Caco-2 (cell line): ENCODE data around the gene ZBTB32. TPM values are rescaled to one million over a fixed set of nuclear protein-coding genes. Genes with fewer than 3 reads are reported as not detected.

Source experiments
- BruUV-seq: library from RNA; stranded (reverse); fragments of 400-500 nt; replicated peaks from 2 replicates; lab custom pipeline; 2021; lab: Mats Ljungman, UMichigan
- CTCF ChIA-PET: fragments of 300-600 bp; sonication (Branson Sonifier 250); formaldehyde crosslinking; loops from one replicate; lab custom pipeline; 2022; ENCODE audit warnings: antibody characterized with exemption; lab: Charles Lee
- POLR2A ChIA-PET: fragments of 300-600 bp; sonication (Branson Sonifier 250); formaldehyde crosslinking; loops from one replicate; lab custom pipeline; 2022; ENCODE audit warnings: antibody characterized with exemption; lab: Charles Lee
- DNase-seq, 2 experiments: peaks; one replicate each; pipeline versions ENCODE4 v3.0.0 to v3.0.0-alpha.2; 2020 to 2022
- H3K27me3 ChIP-seq: replicated peaks from 2 replicates; pipeline ENCODE4 v1.6.0; 2011; ENCODE audit warnings: low read length; ENCODE audit not compliant: control insufficient read depth, insufficient read depth
- H3K36me3 ChIP-seq: 2 replicates; pipeline ENCODE4 v1.5.1; 2011; ENCODE audit warnings: low read length; ENCODE audit not compliant: control insufficient read depth, insufficient read depth
- H3K4me1 ChIP-seq: fragments of 250-450 bp; sonication (Bioruptor Pico); 2 replicates; pipeline ENCODE4 v1.5.1; 2020; ENCODE audit warnings: mild to moderate bottlenecking
- H3K4me3 ChIP-seq: 2 replicates; pipeline ENCODE4 v1.5.1; 2011; ENCODE audit warnings: low read depth, mild to moderate bottlenecking, control low read depth, low read length
- H3K9me3 ChIP-seq: fragments of 250-450 bp; sonication (Bioruptor Pico); 2 replicates; pipeline ENCODE4 v1.5.1; 2020; ENCODE audit warnings: mild to moderate bottlenecking, moderate library complexity
- H3K27ac Mint-ChIP-seq: one replicate; pipeline ENCODE4 v1.8.0; 2022; ENCODE audit warnings: mixed read lengths; ENCODE audit not compliant: unreplicated experiment
- H3K27me3 Mint-ChIP-seq: one replicate; pipeline ENCODE4 v1.8.0; 2022; ENCODE audit warnings: mixed read lengths; ENCODE audit not compliant: insufficient read depth, unreplicated experiment
- H3K36me3 Mint-ChIP-seq: one replicate; pipeline ENCODE4 v1.8.0; 2022; ENCODE audit warnings: mild to moderate bottlenecking, mixed read lengths; ENCODE audit not compliant: insufficient read depth, unreplicated experiment
- H3K4me1 Mint-ChIP-seq: one replicate; pipeline ENCODE4 v1.8.0; 2022; ENCODE audit warnings: low read depth, mixed read lengths; ENCODE audit not compliant: unreplicated experiment
- H3K4me3 Mint-ChIP-seq: one replicate; pipeline ENCODE4 v1.8.0; 2022; ENCODE audit warnings: mild to moderate bottlenecking, moderate library complexity, mixed read lengths; ENCODE audit not compliant: unreplicated experiment
- H3K9me3 Mint-ChIP-seq: one replicate; pipeline ENCODE4 v1.8.0; 2022; ENCODE audit warnings: mixed read lengths; ENCODE audit not compliant: unreplicated experiment
- intact Hi-C: fragments of 100-400 bp; cut with micrococcal nuclease; formaldehyde crosslinking; loops from one replicate; pipeline ENCODE4 v1.10.0; 2022; ENCODE audit not compliant: unreplicated experiment
- total RNA-seq: library from RNA; stranded (reverse); gene quantifications from 2 replicates; pipeline ENCODE4 v1.2.3, GENCODE V29; 2022
- TF ChIP-seq, protein P1 (sequence below), 2 experiments: fragments of 200-600 bp in 1 of 2; IDR thresholded peaks; 1 replicate in 1 of 2; 2 replicates in 1 of 2; pipeline versions ENCODE4 v1.5.1 to v1.8.0; 2011 to 2022; ENCODE audit warnings: antibody characterized with exemption in 1 of 2, control low read depth in 1 of 2, inconsistent platforms in 1 of 2, low read depth in 1 of 2, low read length in 1 of 2, mild to moderate bottlenecking in 1 of 2, moderate library complexity in 1 of 2; ENCODE audit not compliant: insufficient read depth in 1 of 2, severe bottlenecking in 1 of 2, unreplicated experiment in 1 of 2

ZBTB32 gene
- total RNA-seq, 1 experiment from 2014 or later = not detected

DNA sequence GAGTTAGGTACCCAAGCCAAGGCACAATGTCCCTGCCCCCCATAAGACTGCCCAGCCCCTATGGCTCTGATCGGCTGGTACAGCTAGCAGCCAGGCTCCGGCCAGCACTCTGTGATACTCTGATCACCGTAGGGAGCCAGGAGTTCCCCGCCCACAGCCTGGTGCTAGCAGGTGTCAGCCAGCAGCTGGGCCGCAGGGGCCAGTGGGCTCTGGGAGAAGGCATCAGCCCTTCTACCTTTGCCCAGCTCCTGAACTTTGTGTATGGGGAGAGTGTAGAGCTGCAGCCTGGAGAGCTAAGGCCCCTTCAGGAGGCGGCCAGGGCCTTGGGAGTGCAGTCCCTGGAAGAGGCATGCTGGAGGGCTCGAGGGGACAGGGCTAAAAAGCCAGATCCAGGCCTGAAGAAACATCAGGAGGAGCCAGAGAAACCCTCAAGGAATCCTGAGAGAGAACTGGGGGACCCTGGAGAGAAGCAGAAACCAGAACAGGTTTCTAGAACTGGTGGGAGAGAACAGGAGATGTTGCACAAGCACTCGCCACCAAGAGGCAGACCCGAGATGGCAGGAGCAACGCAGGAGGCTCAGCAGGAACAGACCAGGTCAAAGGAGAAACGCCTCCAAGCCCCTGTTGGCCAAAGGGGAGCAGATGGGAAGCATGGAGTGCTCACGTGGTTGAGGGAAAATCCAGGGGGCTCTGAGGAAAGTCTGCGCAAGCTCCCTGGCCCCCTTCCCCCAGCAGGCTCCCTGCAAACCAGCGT is 10.4 kb downstream of the ZBTB32 start:
- H3K36me3 Mint-ChIP-seq = peaks cover 11% of the 10 kb centered on the region
- H3K4me3 ChIP-seq = peak overlapping the region; percentile 91; the same call in 1 of the 2 replicates

GRCh38 chr19:35715355-35715809 is 11.0 kb downstream of the ZBTB32 start:
- intact Hi-C loops = loop anchor here (5.0 kb wide), 1 partner anchor 68 kb away; the partner anchor contains the start of gene COX6B1
- CTCF ChIA-PET = interaction anchor here (0.6 to 0.9 kb wide), 2 partner anchors 13 to 19 kb away, joined by 3 to 5 read pairs; no protein-coding TSS in a partner anchor
- POLR2A ChIA-PET = interaction anchor here (0.6 kb wide), 1 partner anchor 19 kb away, joined by 3 read pairs; no protein-coding TSS in a partner anchor
- Histone ChIP-seq H3K9me3 (no peaks in the 10 kb centered on the region), H3K4me1 (peaks cover 8% of the 10 kb centered on the region), H3K27me3 (no peaks in the 10 kb centered on the region), H3K4me3 (peak overlapping the region; percentile 91), H3K36me3 (no peaks in the 10 kb centered on the region)
- DNase-seq = no peak
- Mint-ChIP-seq H3K36me3 (peaks cover 17% of the 10 kb centered on the region), H3K9me3 (no peaks in the 10 kb centered on the region), H3K4me3 (peak overlapping the region; percentile 81), H3K27ac (peak overlapping the region; percentile 82), H3K4me1 (peaks cover 16% of the 10 kb centered on the region), H3K27me3 (peaks cover 3% of the 10 kb centered on the region)
- no TSS peak for BruUV-seq
- TF ChIP-seq, protein P1, sequence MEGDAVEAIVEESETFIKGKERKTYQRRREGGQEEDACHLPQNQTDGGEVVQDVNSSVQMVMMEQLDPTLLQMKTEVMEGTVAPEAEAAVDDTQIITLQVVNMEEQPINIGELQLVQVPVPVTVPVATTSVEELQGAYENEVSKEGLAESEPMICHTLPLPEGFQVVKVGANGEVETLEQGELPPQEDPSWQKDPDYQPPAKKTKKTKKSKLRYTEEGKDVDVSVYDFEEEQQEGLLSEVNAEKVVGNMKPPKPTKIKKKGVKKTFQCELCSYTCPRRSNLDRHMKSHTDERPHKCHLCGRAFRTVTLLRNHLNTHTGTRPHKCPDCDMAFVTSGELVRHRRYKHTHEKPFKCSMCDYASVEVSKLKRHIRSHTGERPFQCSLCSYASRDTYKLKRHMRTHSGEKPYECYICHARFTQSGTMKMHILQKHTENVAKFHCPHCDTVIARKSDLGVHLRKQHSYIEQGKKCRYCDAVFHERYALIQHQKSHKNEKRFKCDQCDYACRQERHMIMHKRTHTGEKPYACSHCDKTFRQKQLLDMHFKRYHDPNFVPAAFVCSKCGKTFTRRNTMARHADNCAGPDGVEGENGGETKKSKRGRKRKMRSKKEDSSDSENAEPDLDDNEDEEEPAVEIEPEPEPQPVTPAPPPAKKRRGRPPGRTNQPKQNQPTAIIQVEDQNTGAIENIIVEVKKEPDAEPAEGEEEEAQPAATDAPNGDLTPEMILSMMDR (IDR thresholded peaks at IDR 0.05; ENCODE audit: insufficient read depth in 1 of 2, low read depth in 1 of 2, low read length in 1 of 2, severe bottlenecking in 1 of 2, unreplicated experiment in 1 of 2) = no peak

More for the DNA sequence above, 10.4 kb downstream of the ZBTB32 start:
- Histone ChIP-seq H3K36me3 (no peaks in the 10 kb centered on the region), H3K4me1 (peaks cover 8% of the 10 kb centered on the region), H3K9me3 (no peaks in the 10 kb centered on the region), H3K27me3 (no peaks in the 10 kb centered on the region)
- Mint-ChIP-seq H3K4me1 (peaks cover 16% of the 10 kb centered on the region), H3K4me3 (peak overlapping the region; percentile 81), H3K27ac (peak overlapping the region; percentile 53), H3K27me3 (peaks cover 3% of the 10 kb centered on the region), H3K9me3 (no peaks in the 10 kb centered on the region)
- CTCF ChIA-PET = interaction anchor here (0.6 to 1.9 kb wide), 2 partner anchors 12 to 20 kb away, joined by 5 to 6 read pairs; no protein-coding TSS in a partner anchor
- POLR2A ChIA-PET = interaction anchor here (0.6 kb wide), 1 partner anchor 18 kb away, joined by 3 read pairs; no protein-coding TSS in a partner anchor
- intact Hi-C loops = loop anchor here (5.0 kb wide), 1 partner anchor 67 kb away; the partner anchor contains the start of gene COX6B1
- BruUV-seq = no TSS peak
- DNase-seq = no peak
- TF ChIP-seq, protein P1 (IDR thresholded peaks at IDR 0.05; ENCODE audit: insufficient read depth in 1 of 2, low read depth in 1 of 2, low read length in 1 of 2, severe bottlenecking in 1 of 2, unreplicated experiment in 1 of 2) = peak in 1 of 2 experiments; percentile 32
